RWPE2 (cell line): Measurements from ENCODE around the gene ATP8B3.

Source experiments
- ATAC-seq: fragments of 200-7000 bp; cut with Tn5 transposase; 3 replicates; pipeline ENCODE4 v1.9.1; 2021; ENCODE audit warnings: low read depth
- DNase-seq: peaks from one replicate; pipeline ENCODE4 v3.0.0-alpha.2; 2020; ENCODE audit warnings: low spot score
- H3K27ac ChIP-seq: fragments of 450-650 bp; 2 replicates; pipeline ENCODE4 v1.5.1; 2017; ENCODE audit warnings: mild to moderate bottlenecking; ENCODE audit not compliant: poor library complexity, severe bottlenecking
- H3K27me3 ChIP-seq: fragments of 250-450 bp; sonication (Bioruptor Pico); 2 replicates; pipeline ENCODE4 v1.5.1; 2021; ENCODE audit warnings: mild to moderate bottlenecking, moderate library complexity; ENCODE audit not compliant: insufficient read depth, poor library complexity, severe bottlenecking
- H3K36me3 ChIP-seq: fragments of 250-450 bp; sonication (Bioruptor Pico); 2 replicates; pipeline ENCODE4 v1.5.1; 2020; ENCODE audit warnings: low read depth, mild to moderate bottlenecking, moderate library complexity
- H3K4me1 ChIP-seq: fragments of 250-450 bp; sonication (Bioruptor Pico); 2 replicates; pipeline ENCODE4 v1.5.1; 2021; ENCODE audit warnings: mild to moderate bottlenecking, moderate library complexity; ENCODE audit not compliant: insufficient read depth, poor library complexity, severe bottlenecking
- H3K4me3 ChIP-seq: fragments of 250-450 bp; sonication (Bioruptor Pico); 2 replicates; pipeline ENCODE4 v1.5.1; 2021; ENCODE audit warnings: mild to moderate bottlenecking, moderate library complexity; ENCODE audit not compliant: severe bottlenecking
- H3K9me3 ChIP-seq: fragments of 250-450 bp; sonication (Bioruptor Pico); 2 replicates; pipeline ENCODE4 v1.5.1; 2021; ENCODE audit warnings: mild to moderate bottlenecking, moderate library complexity; ENCODE audit not compliant: severe bottlenecking
- CTCF ChIP-seq: fragments of 450-650 bp; IDR thresholded peaks from one replicate; pipeline ENCODE4 v1.5.1; 2017; ENCODE audit warnings: mild to moderate bottlenecking, moderate library complexity; ENCODE audit not compliant: poor library complexity, severe bottlenecking

ATP8B3 gene

DNA sequence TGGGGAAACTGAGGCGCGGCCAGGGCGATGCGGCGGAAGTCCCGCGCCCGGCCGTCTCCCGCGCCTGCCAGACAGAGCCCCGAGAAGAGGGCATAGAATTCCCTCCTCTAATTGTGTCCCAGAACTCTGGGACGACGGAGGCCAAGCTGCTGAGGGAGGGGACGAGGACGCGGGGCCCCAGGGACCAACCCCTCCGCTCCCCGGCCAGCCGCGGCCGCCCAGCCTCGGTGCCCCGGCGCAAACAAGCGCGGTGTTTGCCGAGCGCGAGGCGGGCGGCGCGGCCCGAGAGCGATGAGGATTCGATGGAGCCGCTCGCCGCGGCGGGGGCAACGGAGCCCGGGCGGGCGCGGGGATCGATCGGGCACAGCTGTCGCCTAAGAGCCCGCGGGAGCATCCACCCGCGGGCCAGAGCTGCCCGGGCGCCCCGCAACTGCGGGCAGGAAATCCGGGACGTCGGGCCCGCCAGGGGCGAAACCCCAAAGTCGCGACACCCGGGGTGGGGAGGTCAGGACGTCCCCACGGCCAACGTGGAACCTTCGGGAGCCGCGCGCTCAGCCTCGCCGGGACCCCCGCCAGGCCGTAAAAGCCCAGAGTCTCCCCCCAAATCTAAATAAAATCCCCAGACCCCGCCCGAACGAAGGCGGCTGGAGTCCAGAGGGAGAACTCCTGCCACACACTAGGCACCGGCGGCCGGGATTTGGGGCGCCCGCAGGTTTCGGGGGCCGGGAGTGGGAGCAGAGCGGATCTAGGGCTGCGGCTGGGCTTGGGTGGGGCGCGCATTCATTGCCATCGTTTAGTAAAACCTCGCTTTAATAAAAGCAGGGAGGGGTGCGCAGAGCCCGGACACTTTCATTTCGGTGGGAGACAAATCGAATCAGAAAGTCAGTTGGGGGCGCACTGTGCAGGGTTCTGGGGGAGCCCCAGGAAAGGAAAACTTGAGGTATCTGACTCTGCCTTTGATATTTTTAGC, 62.4 kb downstream of the ATP8B3 start:
- DNase-seq, result no peak

DNA sequence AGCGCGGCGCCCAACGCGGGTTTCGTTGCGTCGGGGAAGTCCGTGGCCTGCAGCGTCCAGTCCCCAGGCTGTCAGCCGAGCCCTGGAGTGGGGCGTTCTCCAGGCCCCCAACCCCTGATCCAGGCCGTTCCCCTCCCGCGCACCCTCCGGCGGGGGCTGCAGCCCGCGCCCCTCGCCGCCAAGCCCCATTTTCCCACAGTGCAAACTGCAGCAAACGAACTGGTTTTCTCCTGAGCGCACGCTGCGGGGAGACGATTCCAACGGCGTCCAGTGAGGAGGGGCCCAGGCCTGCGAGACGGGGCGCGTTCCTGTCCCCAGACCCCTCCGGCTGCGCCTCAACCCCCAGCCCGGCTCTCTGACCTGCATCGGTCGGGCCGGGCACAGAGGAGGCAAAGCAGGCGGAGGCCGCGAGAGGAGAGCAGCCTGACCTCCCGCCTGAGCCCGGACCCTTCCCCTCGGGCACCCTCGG, 63.2 kb downstream of the ATP8B3 start:
- Histone ChIP-seq H3K27me3 (peaks cover 56% of the 10 kb centered on the region), H3K4me1 (peaks cover 19% of the 10 kb centered on the region), H3K27ac (no peak overlapping the region), H3K4me3 (no peak overlapping the region), H3K9me3 (no peaks in the 10 kb centered on the region), H3K36me3 (no peaks in the 10 kb centered on the region)
- ATAC-seq, result no peak
- no peak for TF ChIP-seq CTCF
- no peak for DNase-seq

More for the DNA sequence above, 62.4 kb downstream of the ATP8B3 start:
- Histone ChIP-seq H3K4me1 (peaks cover 19% of the 10 kb centered on the region), H3K36me3 (no peaks in the 10 kb centered on the region), H3K27me3 (peaks cover 59% of the 10 kb centered on the region), H3K4me3 (no peak overlapping the region), H3K9me3 (no peaks in the 10 kb centered on the region), H3K27ac (no peak overlapping the region)
- TF ChIP-seq CTCF, result no peak
- ATAC-seq, result no peak

DNA sequence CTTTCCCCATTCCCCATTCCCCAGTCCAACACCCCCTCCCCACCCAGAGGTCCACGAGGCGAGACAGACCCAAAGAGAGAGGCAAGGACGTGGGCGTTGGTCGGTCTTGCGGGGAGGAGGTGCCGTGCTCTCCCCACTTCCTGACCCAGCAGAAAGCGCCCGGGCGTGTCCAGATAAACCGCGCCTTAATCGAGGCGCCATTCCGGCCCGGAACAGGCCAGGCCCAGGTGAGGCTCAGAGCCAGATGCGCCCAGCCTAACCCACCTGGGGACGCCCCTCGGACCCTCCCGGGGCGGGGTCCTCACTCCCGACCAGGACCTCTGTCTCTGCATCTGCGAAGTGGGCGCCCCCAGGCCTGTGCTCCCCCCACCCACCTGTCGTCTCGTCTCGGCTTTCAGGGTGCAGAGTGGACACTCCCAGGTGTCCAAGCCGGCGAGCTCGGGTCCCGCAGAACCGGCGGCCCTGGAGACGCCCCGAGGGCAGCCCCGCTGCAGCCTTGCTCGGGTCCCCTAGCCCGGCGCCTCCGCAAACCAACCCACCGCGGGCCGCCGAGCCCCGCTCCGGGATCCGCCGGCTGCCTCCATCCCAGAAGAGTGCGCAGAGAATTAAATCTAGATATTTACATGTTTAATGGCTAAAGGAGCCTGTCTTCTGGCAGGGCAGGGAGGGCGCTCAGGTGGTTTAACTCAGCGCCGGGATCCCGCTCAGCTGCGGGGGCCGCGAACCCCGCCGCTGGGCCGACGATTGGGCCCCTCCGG, 63.8 kb downstream of the ATP8B3 start:
- no peak for TF ChIP-seq CTCF
- DNase-seq (peak; percentile 57), ATAC-seq (peak; percentile 21; the same call in 1 of the 3 replicates)
- Histone ChIP-seq H3K9me3 (no peaks in the 10 kb centered on the region), H3K27me3 (peaks cover 56% of the 10 kb centered on the region), H3K4me1 (peaks cover 19% of the 10 kb centered on the region), H3K27ac (peak overlapping the region; percentile 64), H3K36me3 (no peaks in the 10 kb centered on the region), H3K4me3 (peak overlapping the region; percentile 6)

DNA sequence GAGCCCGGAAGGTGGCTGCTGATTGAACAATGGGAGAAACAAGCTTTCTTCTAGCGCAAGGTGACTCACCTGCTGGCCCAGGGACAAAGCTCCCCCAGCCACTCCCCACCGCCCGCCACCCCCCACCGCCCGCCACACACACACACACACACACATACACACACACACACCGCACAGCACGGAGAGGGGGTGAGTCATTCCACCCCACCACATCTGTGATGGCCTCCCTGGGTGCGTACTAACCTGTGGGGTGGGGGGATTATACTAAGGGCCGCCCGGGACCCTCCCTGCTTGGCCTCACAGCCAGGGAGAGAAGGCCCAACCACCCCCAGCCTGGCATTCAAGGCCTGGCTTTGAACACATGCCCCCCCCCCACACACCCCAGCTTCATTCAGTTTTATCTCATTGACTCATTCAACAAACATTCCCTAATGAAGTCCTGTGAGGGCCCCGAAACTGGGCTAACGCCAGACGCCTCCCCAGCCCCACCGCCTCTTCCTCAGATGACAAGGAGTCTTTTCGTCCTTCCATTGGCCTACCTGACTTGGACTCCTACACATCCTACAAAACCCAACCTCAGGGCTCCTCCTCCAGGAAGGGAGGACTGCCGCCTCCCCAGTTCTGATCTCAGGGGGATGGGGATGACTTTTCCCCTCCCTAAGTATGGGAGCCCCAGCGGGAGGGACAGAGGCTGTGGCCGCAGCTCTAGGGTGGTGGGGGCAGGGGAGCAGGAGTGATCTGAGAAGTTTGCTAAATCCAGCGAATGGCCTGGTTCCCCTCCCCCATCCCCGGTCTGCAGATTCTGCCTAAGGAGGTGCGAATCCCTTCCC, 64.6 kb downstream of the ATP8B3 start:
- no peak for TF ChIP-seq CTCF
- H3K4me3 ChIP-seq, result peak overlapping the region; percentile 6
- ATAC-seq (peak; percentile 73), DNase-seq (peak; percentile 90)
- peaks cover 49% of the 10 kb centered on the region for H3K27me3 ChIP-seq
- H3K9me3 ChIP-seq, result no peaks in the 10 kb centered on the region
- H3K27ac ChIP-seq, result peak overlapping the region; percentile 64
- no peaks in the 10 kb centered on the region for H3K36me3 ChIP-seq
- peaks cover 19% of the 10 kb centered on the region for H3K4me1 ChIP-seq
